Spleen (tissue), 11 donors: ENCODE data around the gene MAPK8IP3. TPM values are rescaled to one million over a fixed set of nuclear protein-coding genes. Genes with fewer than 3 reads are reported as not detected.
A peak's percentile ranks its signal among the peaks of the same experiment; 100 is the strongest.

Source experiments
- DNase-seq: peaks from one replicate; pipeline ENCODE4 v3.0.0-alpha.2; 2020
- H3K27ac ChIP-seq, 8 donors: fragments of 200-600 bp; sonication (generic) in 7 of 8; 1 replicate in 4 of 8; 2 replicates in 4 of 8; pipeline versions ENCODE4 v1.5.0 to v1.8.0; 2016 to 2021; ENCODE audit warnings: inconsistent platforms in 4 of 8, mild to moderate bottlenecking in 4 of 8, moderate library complexity in 1 of 8
- H3K27me3 ChIP-seq, 7 donors: fragments of 200-600 bp; sonication (generic) in 6 of 7; replicated peaks in 1 of 7; 1 replicate in 4 of 7; 2 replicates in 3 of 7; pipeline versions ENCODE4 v1.5.0 to v1.8.0; 2016 to 2021; ENCODE audit warnings: inconsistent platforms in 3 of 7, mild to moderate bottlenecking in 1 of 7
- H3K36me3 ChIP-seq, 6 donors: fragments of 200-600 bp; sonication (generic) in 5 of 6; 1 replicate in 4 of 6; 2 replicates in 2 of 6; pipeline versions ENCODE4 v1.5.0 to v1.8.0; 2016 to 2021; ENCODE audit warnings: inconsistent platforms in 2 of 6
- H3K4me1 ChIP-seq, 6 donors: fragments of 200-600 bp; sonication (generic) in 5 of 6; 1 replicate in 3 of 6; 2 replicates in 3 of 6; pipeline versions ENCODE4 v1.5.0 to v1.8.0; 2016 to 2021; ENCODE audit warnings: inconsistent platforms in 3 of 6
- H3K4me3 ChIP-seq, 8 donors: fragments of 200-600 bp; sonication (generic) in 7 of 8; 1 replicate in 4 of 8; 2 replicates in 4 of 8; pipeline versions ENCODE4 v1.5.0 to v1.8.0; 2016 to 2021; ENCODE audit warnings: inconsistent platforms in 4 of 8, mild to moderate bottlenecking in 4 of 8, moderate library complexity in 2 of 8
- H3K9me3 ChIP-seq, 8 donors: fragments of 200-600 bp; sonication (generic) in 7 of 8; 1 replicate in 4 of 8; 2 replicates in 4 of 8; pipeline versions ENCODE4 v1.5.0 to v1.8.0; 2016 to 2021; ENCODE audit warnings: inconsistent platforms in 4 of 8
- POLR2A ChIP-seq, 3 donors: fragments of 450-650 bp; IDR thresholded peaks; one replicate each; pipeline ENCODE4 v1.5.1; 2017; ENCODE audit warnings: antibody characterized with exemption in 3 of 3, mild to moderate bottlenecking in 1 of 3
- POLR2AphosphoS5 ChIP-seq, 3 donors: sonication (generic); formaldehyde crosslinking; IDR thresholded peaks; one replicate each; pipeline ENCODE4 v1.5.1; 2017; ENCODE audit warnings: antibody characterized with exemption in 3 of 3
- WGBS, 5 donors: extraction: QIAGEN DNeasy Blood & Tissue Kit in 3 of 5; methylation state at CpG; one replicate each; pipeline versions ENCODE4 v1.1.5 to v1.1.7; 2013 to 2018; 5-methylcytosine and 5-hydroxymethylcytosine counted together
- intact Hi-C: fragments of 100-400 bp; cut with DNase I; formaldehyde crosslinking; loops from one replicate; pipeline ENCODE4 v1.15.0; 2023; ENCODE audit warnings: low total_unique reads
- polyA plus RNA-seq, 3 donors: library from polyadenylated mRNA; stranded (reverse); fragments of 200-250 nt; gene quantifications; one replicate each; pipeline ENCODE4 v1.2.1, GENCODE V29; 2013
- total RNA-seq, 7 donors: library from RNA; depleted of rRNA in 3 of 7; stranded (reverse); fragments of >200 nt in 3 of 7; fragmentation: NEBNext Ultra II Directional in 4 of 7; extraction: Animal tissue kit (Norgen Biotek cat#: 25700) in 4 of 7; gene quantifications; one replicate each; pipeline versions ENCODE4 v1.1.0 to v1.2.1, GENCODE V29; 2016 to 2021
- TF ChIP-seq, protein P1 (sequence below), 11 experiments: fragments of 200-600 bp in 7 of 11; fragments of 450-650 bp in 4 of 11; sonication (generic) in 4 of 11; IDR thresholded peaks in 8 of 11; conservative IDR thresholded peaks in 3 of 11; 1 replicate in 7 of 11; 2 replicates in 4 of 11; pipeline versions ENCODE4 v1.4.0 to v1.8.0; 2016 to 2021; ENCODE audit warnings: antibody characterized with exemption in 11 of 11, inconsistent platforms in 4 of 11, mild to moderate bottlenecking in 1 of 11
- donor health status: healthy with polysubstance abuse.
- donor health status: DM: no; HTN: no; CAD: no; lungs with moderate emphysema.
- donor health status: DM: no; HTN: no; CAD: no.
- donor health status: Bipolar disorder and iron deficiency.
- donor health status: healthy.
- donor health status: DM: no; HTN: no; CAD: no.
- donor health status: DM: yes; HTN: yes; CAD: no.

The MAPK8IP3 gene
- total and polyA plus RNA-seq, 10 donors, result 27.2 to 134 (median 114) TPM

- Histone ChIP-seq H3K27me3 (no peaks in the 10 kb centered on the region), H3K4me3 (no peak overlapping the region), H3K9me3 (no peaks in the 10 kb centered on the region), H3K36me3 (peaks cover 0 to 71% (median 55%) of the 10 kb centered on the region in 6 donors), H3K4me1 (peaks cover 0 to 15% (median 5%) of the 10 kb centered on the region in 6 donors), H3K27ac (no peak overlapping the region)
- intact Hi-C loops, result no loop called here
- TF ChIP-seq POLR2AphosphoS5 (IDR thresholded peaks at IDR 0.05) (no peak), POLR2A (IDR thresholded peaks at IDR 0.05) (no peak)
- TF ChIP-seq, protein P1, sequence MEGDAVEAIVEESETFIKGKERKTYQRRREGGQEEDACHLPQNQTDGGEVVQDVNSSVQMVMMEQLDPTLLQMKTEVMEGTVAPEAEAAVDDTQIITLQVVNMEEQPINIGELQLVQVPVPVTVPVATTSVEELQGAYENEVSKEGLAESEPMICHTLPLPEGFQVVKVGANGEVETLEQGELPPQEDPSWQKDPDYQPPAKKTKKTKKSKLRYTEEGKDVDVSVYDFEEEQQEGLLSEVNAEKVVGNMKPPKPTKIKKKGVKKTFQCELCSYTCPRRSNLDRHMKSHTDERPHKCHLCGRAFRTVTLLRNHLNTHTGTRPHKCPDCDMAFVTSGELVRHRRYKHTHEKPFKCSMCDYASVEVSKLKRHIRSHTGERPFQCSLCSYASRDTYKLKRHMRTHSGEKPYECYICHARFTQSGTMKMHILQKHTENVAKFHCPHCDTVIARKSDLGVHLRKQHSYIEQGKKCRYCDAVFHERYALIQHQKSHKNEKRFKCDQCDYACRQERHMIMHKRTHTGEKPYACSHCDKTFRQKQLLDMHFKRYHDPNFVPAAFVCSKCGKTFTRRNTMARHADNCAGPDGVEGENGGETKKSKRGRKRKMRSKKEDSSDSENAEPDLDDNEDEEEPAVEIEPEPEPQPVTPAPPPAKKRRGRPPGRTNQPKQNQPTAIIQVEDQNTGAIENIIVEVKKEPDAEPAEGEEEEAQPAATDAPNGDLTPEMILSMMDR (IDR thresholded peaks at IDR 0.05 in 8 of 11, conservative IDR thresholded peaks at IDR 0.05 in 3 of 11), result no peak
- 89 to 94% (median 94%) methylated on average over 35 to 44 of the region's 44 CpGs for WGBS, 5 donors
- peak; percentile 67 for DNase-seq
Measured at GRCh38 chr16:1790611-1791255, 84.7 kb downstream of the MAPK8IP3 start.

- Histone ChIP-seq H3K36me3 (peaks cover 0 to 65% (median 53%) of the 10 kb centered on the region in 6 donors), H3K4me1 (peaks cover 0 to 10% (median 2%) of the 10 kb centered on the region in 6 donors), H3K27ac (no peak overlapping the region), H3K27me3 (no peaks in the 10 kb centered on the region), H3K4me3 (no peak overlapping the region), H3K9me3 (no peaks in the 10 kb centered on the region)
- 92 to 96% (median 95%) methylated on average over 35 to 53 of the region's 53 CpGs for WGBS, 5 donors
- intact Hi-C loops, result no loop called here
- peak; percentile 64 for DNase-seq
- TF ChIP-seq POLR2A (IDR thresholded peaks at IDR 0.05), result no peak
- TF ChIP-seq, protein P1 (IDR thresholded peaks at IDR 0.05 in 8 of 11, conservative IDR thresholded peaks at IDR 0.05 in 3 of 11), result no peak
- TF ChIP-seq POLR2AphosphoS5 (IDR thresholded peaks at IDR 0.05), result no peak
Measured at GRCh38 chr16:1791256-1791942, 85.4 kb downstream of the MAPK8IP3 start.

DNA sequence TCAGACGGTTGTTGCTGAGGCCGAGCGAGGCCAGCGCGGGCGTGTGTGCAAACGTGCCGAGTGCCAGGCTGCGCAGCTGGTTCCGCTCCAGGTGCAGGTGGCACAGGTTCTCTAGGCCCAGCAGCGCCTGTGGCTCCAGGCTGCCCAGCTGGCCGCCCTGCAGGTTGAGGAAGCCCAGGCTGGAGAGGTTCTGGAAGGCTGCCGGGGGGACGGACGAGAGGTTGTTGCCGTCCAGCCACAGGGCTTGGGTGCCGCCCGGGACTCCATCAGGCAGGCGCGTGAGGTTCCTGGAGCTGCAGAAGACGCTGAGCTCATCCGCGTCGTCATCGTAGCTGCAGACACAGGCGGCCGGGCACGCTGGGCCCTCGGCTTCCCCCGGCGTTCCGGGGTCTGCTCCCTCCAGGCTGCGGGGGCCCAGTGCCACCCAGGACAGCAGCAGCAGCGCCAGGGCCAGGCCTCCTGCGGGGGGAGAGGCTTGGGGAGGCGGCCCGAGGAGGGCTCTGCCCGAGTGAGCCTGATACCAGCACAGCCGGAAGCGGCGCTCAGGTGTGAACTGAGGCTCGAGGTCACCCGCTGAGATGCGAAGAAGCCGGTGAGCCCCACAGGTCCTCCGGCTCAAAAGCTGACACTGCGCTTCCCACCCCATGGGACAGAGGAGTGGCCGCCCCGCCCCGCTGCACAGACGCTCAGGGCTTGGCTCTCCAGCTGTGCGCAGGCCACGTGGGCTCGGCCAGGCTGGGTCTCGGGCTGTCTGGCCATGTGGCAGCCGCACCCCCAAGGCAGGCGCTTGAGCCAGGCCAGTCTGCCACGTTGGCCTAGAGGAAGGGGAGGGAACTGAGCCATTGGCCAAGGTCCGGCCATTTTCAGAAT is 86.2 kb downstream of the MAPK8IP3 start:
- intact Hi-C loops, result no loop called here
- Histone ChIP-seq H3K9me3 (peaks cover 0 to 5% (median 2%) of the 10 kb centered on the region in 8 donors), H3K4me1 (peaks cover 0 to 2% (median 0%) of the 10 kb centered on the region in 6 donors), H3K27me3 (no peaks in the 10 kb centered on the region), H3K4me3 (no peak overlapping the region), H3K36me3 (peaks cover 0 to 57% (median 45%) of the 10 kb centered on the region in 6 donors), H3K27ac (no peak overlapping the region)
- 90 to 94% (median 92%) methylated on average over 37 to 59 of the region's 59 CpGs for WGBS, 5 donors
- peak; percentile 65 for DNase-seq
- TF ChIP-seq POLR2AphosphoS5 (IDR thresholded peaks at IDR 0.05) (no peak), POLR2A (IDR thresholded peaks at IDR 0.05) (no peak)
- TF ChIP-seq, protein P1 (IDR thresholded peaks at IDR 0.05 in 8 of 11, conservative IDR thresholded peaks at IDR 0.05 in 3 of 11), result no peak
